PC-9 (cell line): ENCODE data around the gene ENO4. TPM values are rescaled to one million over a fixed set of nuclear protein-coding genes. Genes with fewer than 3 reads are reported as not detected.

ENCODE experiments used
- BruUV-seq: library from RNA; stranded (reverse); fragments of 400-500 nt; replicated peaks from 2 replicates; lab custom pipeline; 2021; lab: Mats Ljungman, UMichigan
- CTCF ChIA-PET: fragments of 300-600 bp; sonication (Branson Sonifier 250); formaldehyde crosslinking; loops from one replicate; lab custom pipeline; 2022; ENCODE audit warnings: antibody characterized with exemption; lab: Charles Lee
- POLR2A ChIA-PET: fragments of 300-600 bp; sonication (Branson Sonifier 250); formaldehyde crosslinking; loops from one replicate; lab custom pipeline; 2022; ENCODE audit warnings: antibody characterized with exemption; ENCODE audit not compliant: unreplicated experiment; lab: Charles Lee
- DNase-seq, 2 experiments: peaks; one replicate each; pipeline versions ENCODE4 v3.0.0 to v3.0.0-alpha.2; 2015 to 2022; ENCODE audit warnings: mixed read lengths in 1 of 2
- H2AFZ ChIP-seq: fragments of 200-600 bp; sonication (generic); 2 replicates; pipeline ENCODE4 v1.8.1; 2017; ENCODE audit warnings: antibody characterized with exemption
- H3F3A ChIP-seq: fragments of 200-600 bp; sonication (generic); 2 replicates; pipeline ENCODE4 v1.8.1; 2017; ENCODE audit warnings: antibody characterized with exemption, mild to moderate bottlenecking, low read depth; ENCODE audit not compliant: insufficient read depth
- H3K27ac ChIP-seq: fragments of 200-600 bp; sonication (generic); 2 replicates; pipeline ENCODE4 v1.6.1; 2016; ENCODE audit warnings: mixed run types
- H3K27me3 ChIP-seq: fragments of 200-600 bp; sonication (generic); 2 replicates; pipeline ENCODE4 v1.6.1; 2016; ENCODE audit warnings: low read depth, mixed run types; ENCODE audit not compliant: insufficient read depth
- H3K36me3 ChIP-seq: fragments of 200-600 bp; sonication (generic); 2 replicates; pipeline ENCODE4 v1.6.1; 2016; ENCODE audit warnings: low read depth, mixed run types
- H3K4me1 ChIP-seq: fragments of 200-600 bp; sonication (generic); replicated peaks from 2 replicates; pipeline ENCODE4 v1.6.1; 2016; ENCODE audit warnings: mixed run types; ENCODE audit not compliant: insufficient read depth
- H3K4me2 ChIP-seq: fragments of 200-600 bp; sonication (generic); 2 replicates; pipeline ENCODE4 v1.6.1; 2017; ENCODE audit warnings: mixed run types
- H3K4me3 ChIP-seq: fragments of 200-600 bp; sonication (generic); 2 replicates; pipeline ENCODE4 v1.6.1; 2016; ENCODE audit warnings: mixed run types
- H3K79me2 ChIP-seq: fragments of 200-600 bp; sonication (generic); 2 replicates; pipeline ENCODE4 v1.6.1; 2017; ENCODE audit warnings: low read depth, mixed run types
- H3K9me2 ChIP-seq: fragments of 200-600 bp; sonication (generic); 2 replicates; pipeline ENCODE4 v1.8.1; 2017; ENCODE audit warnings: mild to moderate bottlenecking; ENCODE audit not compliant: insufficient read depth
- H3K9me3 ChIP-seq: fragments of 200-600 bp; sonication (generic); 2 replicates; pipeline ENCODE4 v1.8.1; 2016; ENCODE audit warnings: low read depth; ENCODE audit not compliant: insufficient read depth
- H4K20me1 ChIP-seq: fragments of 200-600 bp; sonication (generic); 2 replicates; pipeline ENCODE4 v1.8.1; 2017; ENCODE audit not compliant: insufficient read depth
- EZH2 ChIP-seq: fragments of 200-600 bp; sonication (generic); IDR thresholded peaks from 2 replicates; pipeline ENCODE4 v1.8.0; 2017; ENCODE audit warnings: antibody characterized with exemption, low read depth
- intact Hi-C: fragments of 100-400 bp; cut with micrococcal nuclease; formaldehyde crosslinking; loops from one replicate; pipeline ENCODE4 v1.10.0; 2022; ENCODE audit not compliant: unreplicated experiment
- total RNA-seq: library from RNA; stranded (reverse); gene quantifications from 2 replicates; pipeline ENCODE4 v1.2.3, GENCODE V29; 2021
- TF ChIP-seq, protein P1 (sequence below): fragments of 200-600 bp; sonication (generic); conservative IDR thresholded peaks from 2 replicates; pipeline ENCODE4 v1.6.1; 2017; ENCODE audit warnings: mixed run types, antibody characterized with exemption, mild to moderate bottlenecking, moderate library complexity

Gene ENO4
- total RNA-seq, 1 experiment from 2014 or later, result 0.79 TPM

DNA sequence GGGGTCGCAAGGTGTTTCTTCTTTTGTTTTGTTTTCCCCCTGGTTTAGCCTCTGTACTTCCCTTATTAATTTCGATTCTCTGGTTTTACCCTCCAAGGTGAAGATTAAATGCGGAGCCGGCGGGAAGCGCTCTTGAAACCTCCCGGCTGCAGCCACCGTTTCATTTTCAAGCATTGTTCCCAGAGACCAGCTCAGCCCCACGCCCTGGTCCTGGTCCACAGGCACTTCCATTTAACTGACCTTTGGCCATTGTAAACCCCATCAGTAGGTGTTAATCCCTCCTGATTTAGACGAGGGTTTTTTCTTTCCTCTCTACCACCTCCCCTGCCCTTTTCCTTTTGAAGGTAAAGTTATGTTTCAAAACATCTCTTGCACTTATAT is 39.2 kb upstream of the ENO4 start:
- no peaks in the 10 kb centered on the region for H3F3A ChIP-seq
- no peaks in the 10 kb centered on the region for H3K9me2 ChIP-seq
- H3K4me1 ChIP-seq, result no peaks in the 10 kb centered on the region
- BruUV-seq, result no TSS peak
- CTCF ChIA-PET, result no interaction called here
- peaks cover 26% of the 10 kb centered on the region for H3K27me3 ChIP-seq
- no peaks in the 10 kb centered on the region for H3K9me3 ChIP-seq
- H2AFZ ChIP-seq, result no peak overlapping the region
- H3K79me2 ChIP-seq, result no peaks in the 10 kb centered on the region
- peak overlapping the region; percentile 54 for H3K4me2 ChIP-seq
- no peak overlapping the region for H3K27ac ChIP-seq
- H4K20me1 ChIP-seq, result no peaks in the 10 kb centered on the region
- intact Hi-C loops, result loop anchor here (10.0 kb wide), 1 partner anchor 75 kb away; no protein-coding TSS in a partner anchor
- H3K36me3 ChIP-seq, result no peaks in the 10 kb centered on the region
- no peak for TF ChIP-seq EZH2
- TF ChIP-seq, protein P1, sequence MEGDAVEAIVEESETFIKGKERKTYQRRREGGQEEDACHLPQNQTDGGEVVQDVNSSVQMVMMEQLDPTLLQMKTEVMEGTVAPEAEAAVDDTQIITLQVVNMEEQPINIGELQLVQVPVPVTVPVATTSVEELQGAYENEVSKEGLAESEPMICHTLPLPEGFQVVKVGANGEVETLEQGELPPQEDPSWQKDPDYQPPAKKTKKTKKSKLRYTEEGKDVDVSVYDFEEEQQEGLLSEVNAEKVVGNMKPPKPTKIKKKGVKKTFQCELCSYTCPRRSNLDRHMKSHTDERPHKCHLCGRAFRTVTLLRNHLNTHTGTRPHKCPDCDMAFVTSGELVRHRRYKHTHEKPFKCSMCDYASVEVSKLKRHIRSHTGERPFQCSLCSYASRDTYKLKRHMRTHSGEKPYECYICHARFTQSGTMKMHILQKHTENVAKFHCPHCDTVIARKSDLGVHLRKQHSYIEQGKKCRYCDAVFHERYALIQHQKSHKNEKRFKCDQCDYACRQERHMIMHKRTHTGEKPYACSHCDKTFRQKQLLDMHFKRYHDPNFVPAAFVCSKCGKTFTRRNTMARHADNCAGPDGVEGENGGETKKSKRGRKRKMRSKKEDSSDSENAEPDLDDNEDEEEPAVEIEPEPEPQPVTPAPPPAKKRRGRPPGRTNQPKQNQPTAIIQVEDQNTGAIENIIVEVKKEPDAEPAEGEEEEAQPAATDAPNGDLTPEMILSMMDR, result no peak
- DNase-seq, result no peak
- peak overlapping the region; percentile 27; the same call in 1 of the 2 replicates for H3K4me3 ChIP-seq
- POLR2A ChIA-PET, result no interaction called here

DNA sequence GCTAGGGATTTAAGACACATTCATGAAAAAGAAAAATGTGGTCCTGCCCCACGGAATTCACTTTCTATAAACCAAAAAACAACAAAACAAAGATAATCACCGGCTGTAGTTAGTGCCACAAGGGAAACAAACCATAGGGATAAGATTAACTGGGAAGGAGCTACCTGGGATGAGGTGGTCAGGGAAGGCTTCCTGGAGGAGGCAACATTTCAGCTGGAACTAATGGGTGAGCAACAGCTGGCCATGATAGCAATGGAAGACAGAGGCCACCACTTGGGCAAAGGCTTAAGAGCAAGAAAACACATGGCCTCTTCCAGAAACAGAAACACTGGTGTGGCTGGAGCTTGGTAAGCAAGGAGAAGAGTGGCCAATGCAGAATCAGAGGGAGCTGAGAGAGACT is 38.4 kb upstream of the ENO4 start:
- Histone ChIP-seq H3K4me1 (no peaks in the 10 kb centered on the region), H3K79me2 (no peaks in the 10 kb centered on the region), H3K9me3 (no peaks in the 10 kb centered on the region), H3K4me2 (no peak overlapping the region), H3K36me3 (no peaks in the 10 kb centered on the region), H3K27ac (no peak overlapping the region), H4K20me1 (no peaks in the 10 kb centered on the region), H2AFZ (no peak overlapping the region), H3K9me2 (no peaks in the 10 kb centered on the region), H3K4me3 (no peak overlapping the region), H3F3A (no peaks in the 10 kb centered on the region), H3K27me3 (peaks cover 26% of the 10 kb centered on the region)
- ChIA-PET CTCF (no interaction called here), POLR2A (no interaction called here)
- no TSS peak for BruUV-seq
- no peak for TF ChIP-seq EZH2
- TF ChIP-seq, protein P1, result no peak
- DNase-seq, result no peak
- intact Hi-C loops, result loop anchor here (10.0 kb wide), 1 partner anchor 74 kb away; no protein-coding TSS in a partner anchor

DNA sequence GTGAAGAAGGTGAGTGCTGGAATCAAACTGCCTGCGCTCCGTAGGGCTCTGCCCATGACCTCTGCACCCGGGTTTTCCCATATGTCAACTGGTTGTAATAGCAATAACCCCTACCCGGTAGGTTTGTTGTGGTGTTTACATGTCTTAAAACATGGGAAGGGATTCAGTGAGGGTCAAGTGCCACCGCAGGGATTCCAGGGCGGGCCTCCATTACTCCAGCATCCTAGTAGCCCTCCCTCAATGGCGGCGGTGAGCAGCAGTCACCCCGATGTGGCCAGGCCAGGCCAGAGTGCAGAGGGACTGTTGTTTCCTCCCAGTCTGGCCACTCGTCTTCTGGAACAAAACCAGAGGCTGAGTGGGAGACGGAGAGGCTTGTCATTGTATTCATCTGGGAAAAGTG is 37.6 kb upstream of the ENO4 start:
- no peaks in the 10 kb centered on the region for H3K9me3 ChIP-seq
- CTCF ChIA-PET, result no interaction called here
- POLR2A ChIA-PET, result no interaction called here
- intact Hi-C loops, result loop anchor here (10.0 kb wide), 1 partner anchor 73 kb away; no protein-coding TSS in a partner anchor
- H3K4me2 ChIP-seq, result no peak overlapping the region
- no TSS peak for BruUV-seq
- no peaks in the 10 kb centered on the region for H3K36me3 ChIP-seq
- H3K4me1 ChIP-seq, result no peaks in the 10 kb centered on the region
- H3K27me3 ChIP-seq, result peaks cover 22% of the 10 kb centered on the region; the same call in 1 of the 2 replicates
- no peaks in the 10 kb centered on the region for H3F3A ChIP-seq
- H3K27ac ChIP-seq, result no peak overlapping the region
- H2AFZ ChIP-seq, result no peak overlapping the region
- DNase-seq, result no peak
- no peak overlapping the region for H3K4me3 ChIP-seq
- no peak for TF ChIP-seq EZH2
- TF ChIP-seq, protein P1, result no peak
- no peaks in the 10 kb centered on the region for H3K9me2 ChIP-seq
- H3K79me2 ChIP-seq, result no peaks in the 10 kb centered on the region
- no peaks in the 10 kb centered on the region for H4K20me1 ChIP-seq
